HEK293T (cell line): ENCODE measurements around the gene IMP4.

ENCODE experiments used
- CTCF ChIA-PET: fragments of 350-600 bp; formaldehyde crosslinking; extraction: SDS; loops from one replicate; lab custom pipeline; 2021; ENCODE audit warnings: antibody characterized with exemption, inconsistent platforms; lab: Yijun Ruan, JAX
- POLR2A ChIA-PET: fragments of 350-600 bp; formaldehyde crosslinking; extraction: SDS; loops from one replicate; lab custom pipeline; 2020; ENCODE audit warnings: antibody characterized with exemption, inconsistent platforms; lab: Yijun Ruan, JAX
- DNase-seq: peaks from one replicate; pipeline ENCODE4 v3.0.0; 2012; ENCODE audit warnings: mixed read lengths; ENCODE audit errors: extremely low spot score
- ARNT ChIP-seq: fragments of 450-650 bp; IDR thresholded peaks from 2 replicates; pipeline ENCODE4 v1.6.1; 2017; ENCODE audit warnings: mild to moderate bottlenecking
- BHLHE40 ChIP-seq: fragments of 450-650 bp; IDR thresholded peaks from 2 replicates; pipeline ENCODE4 v1.6.1; 2016; ENCODE audit warnings: mild to moderate bottlenecking, moderate library complexity, borderline replicate concordance
- CTBP1 ChIP-seq: fragments of 450-650 bp; IDR thresholded peaks from 2 replicates; pipeline ENCODE4 v1.6.1; 2016; ENCODE audit warnings: borderline replicate concordance
- ELF4 ChIP-seq: fragments of 450-650 bp; IDR thresholded peaks from 2 replicates; pipeline ENCODE4 v1.6.1; 2017; ENCODE audit warnings: antibody characterized with exemption
- FOXA1 ChIP-seq: fragments of 450-650 bp; IDR thresholded peaks from 2 replicates; pipeline ENCODE4 v1.6.1; 2016; ENCODE audit warnings: mild to moderate bottlenecking
- FOXK2 ChIP-seq: fragments of 450-650 bp; IDR thresholded peaks from 2 replicates; pipeline ENCODE4 v1.6.1; 2016; ENCODE audit warnings: mild to moderate bottlenecking
- FOXM1 ChIP-seq: fragments of 450-650 bp; IDR thresholded peaks from 2 replicates; pipeline ENCODE4 v1.6.1; 2017; ENCODE audit warnings: mild to moderate bottlenecking, borderline replicate concordance
- HDGF ChIP-seq: fragments of 450-650 bp; IDR thresholded peaks from 2 replicates; pipeline ENCODE4 v1.6.1; 2017; ENCODE audit warnings: antibody characterized with exemption, borderline replicate concordance
- L3MBTL2 ChIP-seq: fragments of 450-650 bp; conservative IDR thresholded peaks from 2 replicates; pipeline ENCODE4 v1.6.1; 2016; ENCODE audit warnings: mild to moderate bottlenecking
- LEF1 ChIP-seq: fragments of 450-650 bp; IDR thresholded peaks from 2 replicates; pipeline ENCODE4 v1.6.1; 2017; ENCODE audit warnings: mild to moderate bottlenecking, borderline replicate concordance
- NFRKB ChIP-seq: fragments of 450-650 bp; IDR thresholded peaks from 2 replicates; pipeline ENCODE4 v1.6.1; 2016; ENCODE audit warnings: mild to moderate bottlenecking, moderate library complexity
- PKNOX1 ChIP-seq: fragments of 450-650 bp; IDR thresholded peaks from 2 replicates; pipeline ENCODE4 v1.6.1; 2016
- SP1 ChIP-seq: fragments of 450-650 bp; IDR thresholded peaks from 2 replicates; pipeline ENCODE4 v1.6.1; 2017
- SUZ12 ChIP-seq: fragments of 450-650 bp; IDR thresholded peaks from 2 replicates; pipeline ENCODE4 v1.6.1; 2016; ENCODE audit warnings: mild to moderate bottlenecking
- TARDBP ChIP-seq: fragments of 450-650 bp; IDR thresholded peaks from 2 replicates; pipeline ENCODE4 v1.6.1; 2016
- ZNF384 ChIP-seq: fragments of 450-650 bp; IDR thresholded peaks from 2 replicates; pipeline ENCODE4 v1.6.1; 2016

IMP4 gene

GRCh38 chr2:130378898-130379214 is 36.2 kb downstream of the IMP4 start:
- POLR2A ChIA-PET, result interaction anchor here (1.8 kb wide), 1 partner anchor 12 kb away, joined by 5 read pairs; no protein-coding TSS in a partner anchor
- DNase-seq, result no peak
- TF ChIP-seq HDGF (no peak), ZNF384 (no peak), L3MBTL2 (no peak), CTBP1 (no peak), ELF4 (no peak), FOXA1 (no peak), NFRKB (no peak), SP1 (no peak), TARDBP (no peak), SUZ12 (no peak), FOXK2 (no peak), LEF1 (no peak), PKNOX1 (no peak)
- CTCF ChIA-PET, result no interaction called here

GRCh38 chr2:130380096-130380934 is 37.6 kb downstream of the IMP4 start:
- ChIA-PET POLR2A (no interaction called here), CTCF (no interaction called here)
- TF ChIP-seq SUZ12 (no peak), TARDBP (no peak), ARNT (no peak), L3MBTL2 (no peak), FOXM1 (no peak), LEF1 (no peak)
- no peak for DNase-seq

DNA sequence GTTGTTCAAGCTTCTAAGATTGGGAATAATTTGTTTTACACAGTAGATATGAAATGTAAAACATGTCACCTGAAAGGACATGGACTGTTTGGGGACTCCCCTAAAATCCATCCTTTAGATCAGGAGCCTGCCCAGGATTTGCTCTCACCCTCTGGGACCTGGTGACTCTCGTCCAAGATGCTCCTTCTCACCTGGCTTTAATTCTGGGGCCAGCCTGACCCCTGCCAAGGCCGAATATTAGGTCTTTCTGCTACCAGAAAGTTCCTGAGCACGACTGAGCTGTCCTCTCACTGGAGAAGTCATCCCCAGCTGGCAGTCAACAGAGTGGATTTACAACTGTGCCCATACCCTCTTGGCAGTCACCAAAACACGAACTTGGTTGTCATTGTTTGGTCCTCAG is 38.4 kb downstream of the IMP4 start:
- TF ChIP-seq SP1 (no peak), ZNF384 (no peak), BHLHE40 (no peak), FOXM1 (no peak), TARDBP (no peak), PKNOX1 (no peak), HDGF (no peak), ELF4 (no peak), CTBP1 (no peak), NFRKB (no peak), SUZ12 (no peak), FOXA1 (no peak), ARNT (no peak), LEF1 (no peak), FOXK2 (no peak)
- DNase-seq, result no peak
- ChIA-PET POLR2A (no interaction called here), CTCF (no interaction called here)

DNA sequence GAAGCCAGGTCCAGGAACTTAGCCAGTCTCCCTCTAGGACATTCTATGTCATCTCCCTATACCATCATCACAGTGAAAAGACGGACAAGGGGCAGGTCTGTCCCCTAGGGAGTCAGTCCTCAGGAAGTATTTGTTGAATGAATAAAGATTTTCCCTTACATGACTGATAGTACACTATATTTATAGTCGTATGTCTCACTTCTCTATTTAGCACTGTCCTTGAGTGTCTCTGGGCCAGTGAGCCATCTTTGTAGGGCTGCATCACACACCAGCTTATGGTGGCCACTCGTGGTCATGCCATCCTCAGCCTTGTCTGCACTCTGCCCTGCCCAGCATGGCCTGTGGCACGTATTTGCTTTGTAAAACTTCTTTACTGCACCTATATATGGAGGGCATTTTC is 38.9 kb downstream of the IMP4 start:
- CTCF ChIA-PET, result no interaction called here

DNA sequence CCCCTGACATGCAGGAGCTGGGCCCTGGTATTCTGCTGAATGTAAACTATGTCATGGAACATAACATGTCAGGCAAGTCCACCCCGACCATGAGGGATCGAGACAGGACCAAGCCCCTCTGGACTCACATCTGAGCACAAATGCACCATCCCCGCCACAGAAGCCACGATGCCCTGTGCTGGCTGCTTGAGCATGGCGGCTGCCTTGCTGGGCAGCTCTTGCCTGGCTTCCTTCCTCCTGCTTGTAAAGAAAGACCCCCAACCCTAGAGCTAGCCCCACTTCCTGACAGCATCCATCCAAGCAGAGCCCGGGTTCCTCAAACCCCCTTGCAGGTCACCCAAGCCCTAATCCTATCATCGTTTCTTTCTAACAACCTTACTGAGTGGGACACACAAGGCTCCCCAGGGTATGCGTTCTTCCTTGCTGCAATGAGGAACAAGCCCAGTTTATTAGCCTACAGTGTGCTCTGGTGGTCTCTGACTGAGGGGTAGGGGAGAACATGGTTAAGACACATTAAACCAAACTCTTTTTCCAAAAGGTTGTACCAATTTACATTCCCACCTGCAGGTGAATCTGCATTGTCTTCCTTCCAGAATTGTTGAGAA is 39.7 kb downstream of the IMP4 start:
- DNase-seq, result no peak

More for the DNA sequence above, 38.9 kb downstream of the IMP4 start:
- TF ChIP-seq HDGF (no peak), SUZ12 (no peak)
- POLR2A ChIA-PET, result no interaction called here
- DNase-seq, result no peak

DNA sequence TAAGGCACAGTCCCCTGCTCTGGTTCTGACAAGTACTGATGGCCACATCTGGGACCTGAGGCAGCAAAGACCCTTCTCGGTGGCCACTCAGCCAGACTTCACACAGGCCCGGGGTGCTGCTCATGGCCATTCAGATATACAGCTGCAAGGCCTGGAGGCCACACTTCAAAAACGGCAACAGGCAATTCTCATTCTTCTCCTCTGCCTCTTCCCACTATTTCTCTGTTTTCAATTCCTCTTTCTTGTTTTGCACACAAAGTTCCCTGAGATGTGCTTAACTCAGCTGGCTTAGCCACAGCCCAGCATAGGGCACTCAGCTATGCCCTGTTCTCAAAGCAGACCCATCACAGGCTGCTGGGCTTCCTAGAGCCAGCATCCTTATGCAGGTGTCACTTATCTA is 43.0 kb downstream of the IMP4 start:
- DNase-seq, result no peak
- ChIA-PET POLR2A (no interaction called here), CTCF (interaction anchor here (0.7 kb wide), 1 partner anchor 15 kb away, joined by 5 read pairs; no protein-coding TSS in a partner anchor)
- no peak for TF ChIP-seq LEF1
- no peak for TF ChIP-seq FOXM1
- TF ChIP-seq FOXA1, result no peak
- TF ChIP-seq PKNOX1, result no peak

More for the DNA sequence above, 39.7 kb downstream of the IMP4 start:
- ChIA-PET POLR2A (no interaction called here), CTCF (no interaction called here)
- TF ChIP-seq FOXM1 (no peak), PKNOX1 (no peak), LEF1 (no peak), SP1 (no peak), NFRKB (no peak)
